Measurements from ENCODE around the gene KSR2. TPM values are rescaled to one million over a fixed set of nuclear protein-coding genes. Genes with fewer than 3 reads are reported as not detected.

The KSR2 gene
- total RNA-seq, 1 experiment from 2014 or later, result 0.15 TPM

GRCh38 chr12:117461732-117462131, 507.1 kb downstream of the KSR2 start:
- Histone ChIP-seq H3K27me3 (ENCODE audit: control insufficient read depth, insufficient read depth, low read length) (no peaks in the 10 kb centered on the region), H3K9me3 (ENCODE audit: control insufficient read depth, insufficient read depth, low read depth, low read length) (no peaks in the 10 kb centered on the region), H3K4me1 (ENCODE audit: control insufficient read depth, insufficient read depth, low read length) (no peaks in the 10 kb centered on the region), H3K4me3 (ENCODE audit: low read depth in 2 of 2, low read length in 2 of 2) (no peak overlapping the region), H3K36me3 (ENCODE audit: control insufficient read depth, insufficient read depth, low read length) (no peaks in the 10 kb centered on the region), H3K27ac (ENCODE audit: low read length) (no peak overlapping the region)
- no peak for ATAC-seq
- intact Hi-C loops (cut with micrococcal nuclease; ENCODE audit: unreplicated experiment) (no loop called here), in situ Hi-C loops (cut with HindIII; ENCODE audit: low pct_unique_long_range_greater_than_20kb, low sequenced_read_pairs) (no loop called here)
- ChIA-PET CTCF (no interaction called here), POLR2A (interaction anchor here (0.6 kb wide), 1 partner anchor 99 kb away, joined by 4 read pairs; no protein-coding TSS in a partner anchor)
- TF ChIP-seq SIN3A (IDR thresholded peaks at IDR 0.05; ENCODE audit: borderline replicate concordance, insufficient read depth, low read depth, low read length) (no peak), POLR2AphosphoS5 (IDR thresholded peaks at IDR 0.05; ENCODE audit: low read depth, low read length) (no peak), REST (IDR thresholded peaks at IDR 0.05; ENCODE audit: insufficient read depth in 1 of 2, low read depth in 2 of 2, low read length in 1 of 2) (no peak), TCF7L2 (IDR thresholded peaks at IDR 0.05; ENCODE audit: low read depth, low read length) (no peak)
- TF ChIP-seq, protein P1, sequence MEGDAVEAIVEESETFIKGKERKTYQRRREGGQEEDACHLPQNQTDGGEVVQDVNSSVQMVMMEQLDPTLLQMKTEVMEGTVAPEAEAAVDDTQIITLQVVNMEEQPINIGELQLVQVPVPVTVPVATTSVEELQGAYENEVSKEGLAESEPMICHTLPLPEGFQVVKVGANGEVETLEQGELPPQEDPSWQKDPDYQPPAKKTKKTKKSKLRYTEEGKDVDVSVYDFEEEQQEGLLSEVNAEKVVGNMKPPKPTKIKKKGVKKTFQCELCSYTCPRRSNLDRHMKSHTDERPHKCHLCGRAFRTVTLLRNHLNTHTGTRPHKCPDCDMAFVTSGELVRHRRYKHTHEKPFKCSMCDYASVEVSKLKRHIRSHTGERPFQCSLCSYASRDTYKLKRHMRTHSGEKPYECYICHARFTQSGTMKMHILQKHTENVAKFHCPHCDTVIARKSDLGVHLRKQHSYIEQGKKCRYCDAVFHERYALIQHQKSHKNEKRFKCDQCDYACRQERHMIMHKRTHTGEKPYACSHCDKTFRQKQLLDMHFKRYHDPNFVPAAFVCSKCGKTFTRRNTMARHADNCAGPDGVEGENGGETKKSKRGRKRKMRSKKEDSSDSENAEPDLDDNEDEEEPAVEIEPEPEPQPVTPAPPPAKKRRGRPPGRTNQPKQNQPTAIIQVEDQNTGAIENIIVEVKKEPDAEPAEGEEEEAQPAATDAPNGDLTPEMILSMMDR (IDR thresholded peaks at IDR 0.05), result no peak
- DNase-seq (ENCODE audit: low read depth, low spot score), result no peak
- BruUV-seq (replicated peaks), result no TSS peak

- TF ChIP-seq, protein P1 (IDR thresholded peaks at IDR 0.05), result no peak
- no peak for TF ChIP-seq SIN3A (IDR thresholded peaks at IDR 0.05; ENCODE audit: borderline replicate concordance, insufficient read depth, low read depth, low read length)
- TF ChIP-seq TCF7L2 (IDR thresholded peaks at IDR 0.05; ENCODE audit: low read depth, low read length), result no peak
- TF ChIP-seq POLR2AphosphoS5 (IDR thresholded peaks at IDR 0.05; ENCODE audit: low read depth, low read length), result no peak
- TF ChIP-seq REST (IDR thresholded peaks at IDR 0.05; ENCODE audit: insufficient read depth in 1 of 2, low read depth in 2 of 2, low read length in 1 of 2), result no peak
- POLR2A ChIA-PET, result no interaction called here
- CTCF ChIA-PET, result no interaction called here
- no peaks in the 10 kb centered on the region for H3K36me3 ChIP-seq (ENCODE audit: control insufficient read depth, insufficient read depth, low read length)
- DNase-seq (ENCODE audit: low read depth, low spot score) (no peak), ATAC-seq (no peak)
- in situ Hi-C loops (cut with HindIII; ENCODE audit: low pct_unique_long_range_greater_than_20kb, low sequenced_read_pairs) (no loop called here), intact Hi-C loops (cut with micrococcal nuclease; ENCODE audit: unreplicated experiment) (no loop called here)
- no peaks in the 10 kb centered on the region for H3K9me3 ChIP-seq (ENCODE audit: control insufficient read depth, insufficient read depth, low read depth, low read length)
- H3K27me3 ChIP-seq (ENCODE audit: control insufficient read depth, insufficient read depth, low read length), result no peaks in the 10 kb centered on the region
- H3K27ac ChIP-seq (ENCODE audit: low read length), result no peak overlapping the region
- H3K4me1 ChIP-seq (ENCODE audit: control insufficient read depth, insufficient read depth, low read length), result no peaks in the 10 kb centered on the region
- BruUV-seq (replicated peaks), result no TSS peak
- H3K4me3 ChIP-seq (ENCODE audit: low read depth in 2 of 2, low read length in 2 of 2), result no peak overlapping the region
These were observed 509.6 kb downstream of the KSR2 start for GRCh38 chr12:117459229-117459628.
